HG03103 (cell line): ENCODE data around the gene CARM1.
"Not testable (repeated sequence)": the region's sequence is repeated elsewhere in the genome, so short reads cannot be mapped to it uniquely, and the experiment has no call there.

ENCODE experiments used
- ATAC-seq: cut with Tn5 transposase; IDR thresholded peaks from one replicate; pipeline ENCODE4 v1.9.1; 2021; ENCODE audit warnings: low read depth; ENCODE audit not compliant: unreplicated experiment

Gene CARM1

DNA sequence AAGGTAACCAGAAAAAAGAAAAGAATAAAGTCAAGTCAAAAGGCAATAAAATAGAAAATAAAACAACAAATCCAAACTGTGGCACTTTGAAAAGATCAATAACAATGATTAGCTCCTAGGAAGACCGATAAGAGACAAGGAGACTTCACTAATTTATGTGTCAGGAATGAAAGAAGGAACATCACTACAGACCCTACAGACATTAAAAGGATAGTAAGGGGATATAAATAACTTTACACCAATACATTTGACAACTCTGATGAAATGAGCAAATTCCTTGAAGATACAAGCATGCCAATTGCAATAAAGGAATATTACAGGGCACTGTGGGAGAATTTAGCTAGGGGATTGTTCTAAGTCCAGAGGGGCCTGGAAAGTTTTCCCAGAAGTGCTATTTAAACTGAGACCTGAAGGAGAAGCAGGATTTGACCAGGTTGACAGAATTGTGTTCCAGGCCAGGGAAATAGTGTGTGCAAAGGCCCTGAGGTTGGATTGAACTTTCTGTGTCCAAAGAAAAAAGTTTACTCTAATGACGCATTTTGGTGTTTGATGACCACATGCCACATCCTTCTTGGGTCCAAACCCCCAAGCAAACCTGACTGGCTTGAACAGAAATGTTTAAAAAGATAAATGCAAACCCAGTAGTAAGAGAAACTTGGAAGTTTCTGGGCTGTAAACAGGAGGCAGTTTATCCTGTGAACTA, 24.7 kb upstream of the CARM1 start:
- ATAC-seq: no peak

DNA sequence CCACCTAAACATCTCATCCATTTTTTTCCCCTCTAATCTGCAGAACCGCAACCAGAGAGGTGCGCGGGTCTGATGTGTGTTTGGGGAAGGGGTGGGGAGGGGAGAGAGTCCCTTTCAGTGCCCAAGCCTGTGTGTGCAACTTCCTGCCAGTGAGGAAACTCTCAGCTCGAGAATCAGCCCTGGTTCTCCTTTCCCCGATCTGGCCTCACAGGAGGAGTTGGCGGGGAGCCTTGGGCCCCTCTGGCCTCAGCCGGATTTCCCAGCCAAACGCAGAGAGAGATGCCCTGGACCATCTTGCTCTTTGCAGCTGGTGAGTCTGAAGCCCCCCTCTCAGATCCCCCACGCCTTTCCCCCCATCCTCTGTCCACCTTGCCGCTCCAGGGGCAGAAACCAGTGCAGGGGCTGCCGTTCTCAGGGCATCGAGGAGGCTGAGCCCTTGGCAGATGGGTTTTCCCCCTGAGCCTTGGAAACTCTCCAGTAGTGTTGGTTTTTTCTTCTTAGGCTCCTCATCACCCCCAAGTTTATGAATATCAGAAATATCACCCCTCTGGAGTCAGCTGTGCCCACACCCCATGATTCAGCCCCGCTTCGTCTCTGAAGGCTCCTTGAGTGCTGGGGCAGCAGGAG, 23.0 kb upstream of the CARM1 start, which contains the start of gene C19orf38:
TSS of gene C19orf38 (plus strand) at position 186 of the 627 bp plus-strand sequence. CDS start at position 280, 94 bp downstream.
- ATAC-seq: no peak

DNA sequence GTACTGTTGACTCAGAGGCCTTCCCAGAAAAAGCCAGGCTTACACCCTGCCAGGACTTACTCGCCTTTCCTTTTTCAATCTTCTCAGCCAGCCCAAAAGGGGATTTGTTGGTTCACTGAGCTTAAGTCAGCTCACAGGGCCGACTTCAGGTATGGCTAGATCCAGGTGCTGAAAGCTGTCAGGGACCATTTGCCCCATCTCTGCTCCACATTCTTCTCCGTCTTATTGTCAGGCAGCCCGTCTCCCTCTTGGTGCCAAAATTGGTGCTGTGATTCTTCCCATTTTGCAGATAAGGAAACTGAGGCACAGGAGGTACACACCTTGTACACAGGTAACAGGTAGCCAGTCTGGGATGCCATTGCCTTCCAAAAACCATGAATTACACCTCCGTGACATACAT, 20.7 kb upstream of the CARM1 start:
- ATAC-seq: no peak

DNA sequence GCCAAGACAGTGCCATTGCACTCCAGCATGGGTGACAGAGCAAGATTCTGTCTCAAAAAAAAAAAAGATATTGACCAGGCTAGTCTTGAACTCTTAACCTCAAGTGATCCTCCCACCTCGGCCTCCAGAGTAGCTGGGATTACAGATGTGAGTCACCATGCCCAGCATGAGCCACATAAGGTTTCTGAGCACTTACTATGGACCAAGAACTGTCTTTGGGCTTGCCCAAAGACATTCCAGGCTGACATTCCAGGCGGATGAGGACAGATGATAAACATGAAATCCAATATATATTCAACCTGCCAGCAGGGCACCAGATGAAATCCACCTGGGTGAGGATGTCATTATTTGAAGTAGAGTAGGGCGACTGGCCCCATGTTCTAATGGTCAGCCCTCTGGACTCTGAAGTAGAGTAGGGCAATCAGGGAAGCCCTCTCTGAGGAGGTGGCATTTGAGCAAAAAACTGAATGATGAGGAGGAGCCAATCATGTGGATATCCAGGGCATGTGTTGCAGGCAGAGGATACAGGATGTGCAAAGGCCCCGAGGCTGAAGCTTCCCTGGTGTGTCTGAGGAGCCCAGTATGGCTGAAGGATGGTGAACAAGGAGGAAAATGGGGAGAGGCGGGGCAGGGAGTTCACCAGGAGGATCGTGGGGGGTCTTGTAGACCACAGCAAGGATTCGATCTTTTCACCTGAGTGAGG, 19.1 kb upstream of the CARM1 start:
- no peak for ATAC-seq

DNA sequence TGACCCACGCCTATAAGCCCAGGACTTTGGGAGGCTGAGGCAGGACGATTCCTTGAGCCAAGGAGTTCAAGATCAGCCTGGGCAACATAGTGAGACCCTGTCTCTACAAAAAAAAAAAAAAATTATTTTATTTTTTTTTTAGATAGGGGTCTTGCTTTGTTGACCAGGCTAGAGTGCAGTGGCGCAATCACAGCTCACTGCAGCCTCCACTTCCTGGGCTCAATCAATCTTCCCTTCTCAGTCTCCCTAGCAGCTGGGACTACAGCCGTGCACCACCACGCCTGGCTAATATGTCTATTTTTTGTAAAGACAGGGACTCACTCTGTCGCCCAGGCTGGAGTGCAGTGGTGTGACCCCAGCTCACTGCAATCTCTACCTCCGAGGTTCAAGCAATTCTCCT, 18.4 kb upstream of the CARM1 start:
- ATAC-seq: no peak

DNA sequence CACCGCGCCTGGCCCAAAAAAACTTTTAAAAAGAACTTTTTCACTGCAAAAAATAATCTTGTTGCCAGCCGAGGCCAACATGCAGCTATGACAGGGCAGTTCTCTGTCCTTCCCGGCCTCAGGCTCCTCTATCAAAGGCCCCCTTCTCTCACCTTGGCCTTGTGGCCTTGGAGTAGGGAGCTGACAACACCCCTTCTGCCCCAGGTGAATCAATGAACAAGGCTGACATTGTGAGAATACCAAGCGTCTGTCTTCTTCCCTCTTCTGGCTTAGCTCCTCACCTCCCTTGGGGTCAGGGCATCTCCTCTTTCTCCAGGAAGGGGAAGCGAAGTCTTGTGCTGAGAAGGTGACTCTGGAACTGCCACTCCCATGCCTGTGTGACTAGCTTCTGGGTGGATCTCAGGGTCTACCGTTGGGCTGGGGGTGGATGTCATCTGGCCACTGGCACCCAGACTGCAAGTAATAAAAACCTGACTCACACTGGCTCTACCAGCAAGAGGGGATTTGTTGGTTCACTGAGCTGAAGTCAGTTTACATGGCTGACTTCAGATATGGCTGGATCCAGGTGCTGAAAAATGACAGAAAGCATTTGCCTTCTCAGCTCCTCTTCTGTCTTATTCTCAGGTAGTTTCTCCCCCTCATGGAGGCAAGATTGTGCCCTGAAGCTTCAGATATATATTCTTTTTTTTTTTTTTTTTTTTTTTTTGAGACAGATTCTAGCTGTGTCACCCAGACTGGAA, 16.8 kb upstream of the CARM1 start:
- no peak for ATAC-seq

DNA sequence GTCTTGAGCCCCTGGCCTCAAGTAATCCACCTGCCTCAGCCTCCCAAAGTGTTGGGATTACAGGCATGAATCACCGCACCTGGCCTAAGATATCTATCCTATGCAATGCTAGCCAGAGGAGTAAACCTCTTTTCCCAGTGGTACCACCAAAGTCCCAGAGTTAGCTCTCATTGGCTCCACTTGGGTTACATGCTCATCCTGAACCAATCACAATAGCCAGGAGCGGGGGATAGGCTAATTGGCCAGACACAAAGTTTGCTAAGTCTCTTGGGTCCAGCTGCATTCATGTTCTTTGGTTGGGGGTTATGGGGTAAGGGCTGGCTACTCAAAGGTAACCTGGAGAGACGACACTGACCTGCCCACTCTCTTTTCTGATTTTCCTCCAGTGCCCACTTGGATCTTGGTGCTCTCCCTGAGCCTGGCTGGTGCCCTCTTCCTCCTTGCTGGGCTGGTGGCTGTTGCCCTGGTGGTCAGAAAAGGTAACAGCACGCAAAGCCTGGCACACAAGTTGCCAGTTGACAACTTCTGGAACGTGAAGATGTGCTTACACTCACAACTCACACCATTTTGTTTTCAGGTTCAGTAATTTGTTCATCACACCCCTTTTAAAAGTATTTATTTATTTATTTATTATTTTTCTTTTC, 15.4 kb upstream of the CARM1 start:
- no peak for ATAC-seq

DNA sequence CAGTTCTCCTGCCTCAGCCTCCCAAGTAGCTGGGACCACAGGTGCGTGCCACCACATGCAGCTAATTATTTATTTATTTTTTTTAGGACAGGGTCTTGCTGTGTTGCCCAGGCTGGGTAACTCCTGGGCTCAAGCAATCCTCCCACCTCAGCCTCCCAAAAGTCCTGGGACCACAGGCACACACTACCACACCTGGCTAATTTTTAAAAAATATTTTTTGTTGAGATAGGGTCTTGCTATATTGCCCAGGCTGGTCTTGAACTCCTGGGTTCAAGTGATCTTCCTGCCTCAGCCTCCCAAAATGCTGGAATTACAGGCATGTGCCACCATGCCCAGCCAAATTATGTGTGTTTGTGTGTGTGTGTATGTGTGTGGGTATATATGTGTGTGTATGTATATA, 14.5 kb upstream of the CARM1 start:
- ATAC-seq: not testable (repeated sequence)

DNA sequence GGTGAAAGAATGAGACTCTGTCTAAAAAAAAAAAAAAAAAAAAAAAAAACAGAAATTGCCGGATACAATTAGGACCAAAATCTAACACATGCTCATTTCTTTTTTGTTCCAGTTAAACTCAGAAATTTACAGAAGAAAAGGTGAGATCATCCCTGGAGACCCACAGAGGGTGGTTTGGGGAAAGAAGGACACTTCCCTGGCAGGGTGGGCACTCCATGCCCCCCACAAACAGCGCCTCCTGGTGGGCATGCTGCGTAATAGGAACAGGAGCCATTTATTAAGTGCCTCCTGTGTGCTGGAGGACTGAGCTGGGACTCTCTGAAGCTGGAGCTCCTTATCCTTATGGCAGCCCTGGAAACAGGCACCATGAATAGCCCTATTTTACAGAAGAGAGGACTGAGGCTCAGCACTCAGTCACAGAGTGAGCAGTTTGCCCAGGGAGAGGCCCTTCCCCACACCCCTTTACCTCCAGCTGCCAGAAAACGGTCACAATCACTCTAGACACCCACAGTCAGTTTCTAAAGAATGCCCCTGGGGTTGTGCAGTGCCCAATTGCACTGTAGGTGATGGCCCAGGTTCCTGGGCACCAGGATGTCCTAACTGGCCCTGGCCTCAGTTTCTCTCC, 13.0 kb upstream of the CARM1 start:
- ATAC-seq: no peak

DNA sequence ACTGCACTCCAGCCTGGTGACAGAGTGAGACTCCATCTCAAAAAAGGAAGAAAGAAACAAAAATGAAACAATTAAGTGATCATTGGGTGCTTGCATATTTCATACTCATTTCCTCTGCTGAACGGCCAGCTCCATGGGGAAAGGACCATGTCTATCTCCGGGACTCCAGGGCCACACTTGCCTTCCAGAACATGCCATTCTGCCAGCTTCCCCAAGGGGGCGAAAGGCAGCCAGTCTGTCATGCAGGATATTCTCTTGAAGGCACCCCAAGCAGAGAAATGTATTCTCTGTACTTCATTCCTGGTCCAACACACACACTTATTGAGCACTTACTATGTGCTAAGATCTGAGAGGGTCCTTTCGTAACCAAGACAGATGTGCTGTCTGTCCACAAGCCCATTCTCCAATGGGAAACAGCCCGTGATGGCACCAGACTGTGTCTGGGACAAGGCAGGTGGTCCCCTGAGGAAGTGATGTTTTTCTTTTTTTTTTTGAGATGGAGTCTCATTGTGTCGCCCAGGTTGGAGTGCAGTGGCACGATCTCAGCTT, 10.2 kb upstream of the CARM1 start:
- no peak for ATAC-seq

DNA sequence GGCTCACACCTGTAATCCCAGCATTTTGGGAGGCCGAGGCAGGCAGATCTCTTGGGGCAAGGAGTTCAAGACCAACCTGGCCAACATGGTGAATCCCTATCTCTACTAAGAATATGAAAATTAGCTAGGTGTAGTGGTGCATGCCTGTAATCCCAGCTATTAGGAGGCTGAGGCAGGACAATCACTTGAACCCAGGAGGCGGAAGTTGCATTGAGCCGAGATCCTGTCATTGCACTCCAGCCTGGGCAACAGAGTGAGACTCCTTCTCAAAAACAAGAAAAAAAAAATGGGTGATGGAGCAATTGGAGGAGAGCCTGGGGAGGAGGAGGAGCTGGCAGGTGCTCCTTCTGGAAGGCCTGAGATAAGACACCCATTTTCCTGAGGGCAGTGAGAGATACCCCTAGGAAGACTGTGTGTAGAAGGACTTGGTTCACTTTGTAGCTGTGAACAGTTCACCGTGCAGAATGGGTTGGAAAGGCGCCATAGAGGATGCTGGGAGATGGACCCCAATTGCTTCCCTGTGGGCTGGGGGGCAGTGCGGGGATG, 8.7 kb upstream of the CARM1 start:
- no peak for ATAC-seq

DNA sequence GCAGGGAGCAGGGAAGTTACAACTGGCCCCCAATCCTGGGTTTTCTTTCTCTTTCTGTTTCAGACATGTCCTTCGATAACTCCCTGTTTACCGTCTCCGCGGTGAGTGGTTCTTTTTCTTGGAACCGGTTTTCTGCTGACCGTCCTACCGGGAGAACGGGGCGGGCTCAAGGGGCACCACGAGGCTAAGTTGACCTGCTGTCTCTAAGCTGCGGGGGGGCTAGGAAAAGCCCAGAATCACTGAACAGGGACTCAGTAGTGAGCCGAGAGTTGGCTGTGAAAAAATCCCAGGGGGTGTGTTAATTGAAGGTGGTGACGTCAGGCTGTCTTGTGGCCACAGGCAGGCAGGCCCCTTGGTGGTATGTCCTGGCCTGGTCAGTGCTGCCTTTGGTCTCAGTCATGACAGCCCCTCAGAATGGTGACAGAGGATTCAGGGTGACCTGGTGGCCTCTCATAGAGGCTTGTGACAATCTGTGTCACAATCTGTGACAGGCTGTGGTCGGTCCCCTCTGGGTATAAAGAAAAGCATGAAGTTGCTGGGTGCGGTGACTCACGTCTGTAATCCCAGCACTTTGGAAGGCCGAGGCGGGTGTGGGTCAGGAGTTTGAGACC, 8.1 kb upstream of the CARM1 start:
- no peak for ATAC-seq

DNA sequence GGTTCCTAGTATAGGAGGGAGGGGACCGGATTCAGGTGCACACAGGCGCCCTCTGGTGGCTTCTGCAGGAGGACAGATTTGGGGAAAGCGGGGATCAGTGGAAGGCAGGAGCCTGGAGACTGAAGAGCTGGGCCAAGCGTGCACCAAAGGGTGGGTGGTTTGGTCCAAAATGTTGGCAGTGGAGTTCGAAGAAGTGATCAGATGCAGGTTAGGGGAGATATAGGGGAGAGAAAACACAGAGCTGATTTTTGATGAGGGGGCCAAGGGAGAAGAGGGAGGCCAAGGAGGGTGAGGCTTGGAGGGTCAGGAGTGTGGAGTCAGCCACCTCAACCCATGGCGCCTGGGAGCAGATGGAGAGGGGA, 6.8 kb upstream of the CARM1 start:
- no peak for ATAC-seq

DNA sequence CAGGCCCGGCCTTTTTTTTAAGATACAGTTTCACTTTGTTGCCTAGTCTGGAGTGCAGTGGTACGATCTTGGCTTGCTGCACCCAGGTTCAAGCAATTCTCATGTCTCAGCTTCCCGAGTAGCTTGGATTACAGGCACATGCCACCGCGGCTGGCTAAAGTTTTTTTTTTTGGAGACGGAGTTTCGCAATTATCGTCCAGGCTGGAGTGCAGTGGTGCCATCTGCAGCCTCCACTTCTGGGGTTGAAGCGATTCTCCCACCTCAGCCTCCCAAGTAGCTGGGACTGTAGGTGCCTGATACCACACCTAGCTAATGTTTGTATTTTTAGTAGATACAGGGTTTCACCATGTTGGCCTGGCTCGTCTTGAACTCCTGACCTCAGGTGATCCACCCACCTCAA, 4.9 kb upstream of the CARM1 start:
- ATAC-seq: no peak

DNA sequence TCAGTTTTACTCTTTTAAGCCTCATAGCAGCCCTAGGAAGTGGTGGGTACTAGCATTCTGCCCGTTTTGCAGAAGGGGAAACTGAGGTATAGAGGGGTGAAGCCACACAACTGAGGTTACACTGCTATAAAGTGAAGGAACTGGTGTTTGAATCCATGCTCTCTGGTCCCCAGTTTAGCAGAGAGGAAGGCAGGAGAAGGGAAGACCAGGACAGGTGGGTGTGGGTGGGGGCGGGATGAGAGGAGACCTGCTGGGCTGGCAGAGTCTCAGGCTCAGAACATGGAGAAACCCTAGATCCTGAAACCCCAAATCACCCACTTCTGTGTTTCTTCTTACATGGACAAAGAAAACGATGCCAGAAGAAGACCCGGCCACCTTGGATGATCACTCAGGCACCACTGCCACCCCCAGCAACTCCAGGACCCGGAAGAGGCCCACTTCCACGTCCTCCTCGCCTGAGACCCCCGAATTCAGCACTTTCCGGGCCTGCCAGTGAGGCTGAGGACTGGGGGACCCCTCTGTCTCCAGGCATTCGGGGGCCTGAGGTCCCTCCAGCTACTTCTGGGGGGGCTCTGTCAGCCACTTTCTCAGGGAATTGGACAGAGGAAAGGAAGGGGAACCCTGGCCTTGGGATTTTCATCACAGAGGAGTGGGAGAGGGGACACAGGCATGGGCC, 2.3 kb upstream of the CARM1 start:
- ATAC-seq: no peak

DNA sequence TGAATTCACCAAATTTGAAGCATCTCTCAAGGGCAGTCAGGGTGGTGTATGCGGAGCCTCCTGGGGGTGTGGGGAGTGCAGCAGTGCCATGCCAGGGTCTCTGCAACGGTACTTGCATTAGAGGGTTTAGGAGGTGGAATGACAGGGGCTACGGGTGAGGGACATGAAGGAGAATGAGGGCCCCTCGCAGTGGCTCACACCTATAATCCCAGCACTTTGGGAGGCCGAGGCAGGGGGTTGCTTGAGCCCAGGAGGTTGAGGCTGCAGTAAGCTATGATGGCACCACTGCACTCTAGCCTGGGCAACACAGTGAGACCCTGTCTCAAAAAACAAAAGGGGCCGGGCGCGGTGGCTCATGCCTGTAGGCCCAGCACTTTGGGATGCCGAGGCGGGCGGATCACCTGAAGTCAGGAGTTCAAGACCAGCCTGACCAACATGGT, 1.5 kb upstream of the CARM1 start:
- ATAC-seq: not testable (repeated sequence)

DNA sequence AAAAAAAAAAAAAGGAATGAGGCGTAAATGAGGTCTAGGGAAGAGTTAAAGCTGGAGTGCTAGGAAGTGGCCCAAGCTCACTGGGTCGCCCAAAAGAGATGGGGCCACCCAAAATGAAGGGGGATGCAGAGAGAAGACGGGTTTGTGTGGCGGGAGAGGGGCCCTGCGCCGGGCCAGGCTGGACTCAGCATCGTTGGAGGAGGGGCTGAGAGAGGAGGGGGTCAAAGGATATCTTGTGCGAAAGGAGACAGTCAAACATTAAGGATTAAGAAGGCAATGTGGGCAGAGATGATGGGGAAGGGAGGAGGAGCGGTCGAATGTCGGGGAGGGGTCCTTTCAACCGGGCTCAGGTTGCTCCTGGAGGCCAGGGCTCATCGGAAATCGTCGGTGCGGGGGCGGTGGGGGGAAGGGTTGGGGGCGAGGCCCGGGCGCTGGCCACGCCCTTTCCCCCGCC, 825 bp upstream of the CARM1 start:
- no peak for ATAC-seq

DNA sequence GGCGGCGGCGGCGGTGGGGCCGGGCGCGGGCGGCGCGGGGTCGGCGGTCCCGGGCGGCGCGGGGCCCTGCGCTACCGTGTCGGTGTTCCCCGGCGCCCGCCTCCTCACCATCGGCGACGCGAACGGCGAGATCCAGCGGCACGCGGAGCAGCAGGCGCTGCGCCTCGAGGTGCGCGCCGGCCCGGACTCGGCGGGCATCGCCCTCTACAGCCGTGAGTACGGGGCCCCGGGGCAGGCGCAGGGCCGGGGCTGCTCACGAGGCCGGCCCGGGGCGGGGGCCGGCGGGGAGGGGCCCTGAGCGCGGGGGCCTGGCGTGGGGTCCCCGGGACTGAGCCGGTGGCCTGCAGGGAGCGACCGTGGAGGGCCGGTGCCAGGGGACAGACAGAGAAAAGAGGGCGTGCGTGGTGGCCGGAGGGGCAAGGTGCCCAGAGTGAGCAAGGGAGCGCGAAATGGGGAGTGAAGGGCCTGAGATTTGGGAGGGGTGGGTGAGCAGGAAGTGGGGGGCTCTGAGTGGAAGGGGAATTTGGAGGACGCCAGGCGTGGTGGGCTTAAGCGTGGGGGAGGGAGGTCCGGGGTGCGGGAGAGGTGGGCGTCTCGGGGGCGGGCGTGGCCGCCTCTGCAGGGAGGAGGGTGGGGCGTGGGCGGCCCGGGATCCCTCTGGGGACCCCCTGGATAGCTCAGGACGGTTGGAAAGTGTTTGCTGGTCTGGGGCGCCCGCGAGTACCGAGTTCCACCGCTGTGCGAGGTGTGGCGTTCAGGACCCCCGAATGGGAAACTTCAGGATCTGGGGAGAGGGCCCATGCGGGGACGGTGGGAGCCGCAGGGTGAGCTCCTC, 575 bp downstream of the CARM1 start:
- no peak for ATAC-seq
